Epithelial cell of proximal tubule (primary cell): ENCODE measurements around the gene RSPH1. TPM values are rescaled to one million over a fixed set of nuclear protein-coding genes. Genes with fewer than 3 reads are reported as not detected.

Source experiments
- DNase-seq: peaks from one replicate; pipeline ENCODE4 v3.0.0-alpha.2; 2011; ENCODE audit warnings: low read depth
- H3K4me3 ChIP-seq: 2 replicates; pipeline ENCODE4 v1.5.1; 2011; ENCODE audit warnings: low read depth, mild to moderate bottlenecking, low read length
- CTCF ChIP-seq: conservative IDR thresholded peaks from 2 replicates; pipeline ENCODE4 v1.5.1; 2012; ENCODE audit warnings: low read depth, mild to moderate bottlenecking, low read length
- total RNA-seq: library from RNA; depleted of rRNA; stranded (reverse); fragments of >200 nt; gene quantifications from 2 replicates; pipeline ENCODE4 v1.2.3, GENCODE V29; 2015

Gene RSPH1
- total RNA-seq, 1 donor from 2014 or later = 1.8 TPM

- DNase-seq = no peak
- TF ChIP-seq CTCF = no peak
Measured at GRCh38 chr21:42461185-42461520, 34.9 kb downstream of the RSPH1 start.

DNA sequence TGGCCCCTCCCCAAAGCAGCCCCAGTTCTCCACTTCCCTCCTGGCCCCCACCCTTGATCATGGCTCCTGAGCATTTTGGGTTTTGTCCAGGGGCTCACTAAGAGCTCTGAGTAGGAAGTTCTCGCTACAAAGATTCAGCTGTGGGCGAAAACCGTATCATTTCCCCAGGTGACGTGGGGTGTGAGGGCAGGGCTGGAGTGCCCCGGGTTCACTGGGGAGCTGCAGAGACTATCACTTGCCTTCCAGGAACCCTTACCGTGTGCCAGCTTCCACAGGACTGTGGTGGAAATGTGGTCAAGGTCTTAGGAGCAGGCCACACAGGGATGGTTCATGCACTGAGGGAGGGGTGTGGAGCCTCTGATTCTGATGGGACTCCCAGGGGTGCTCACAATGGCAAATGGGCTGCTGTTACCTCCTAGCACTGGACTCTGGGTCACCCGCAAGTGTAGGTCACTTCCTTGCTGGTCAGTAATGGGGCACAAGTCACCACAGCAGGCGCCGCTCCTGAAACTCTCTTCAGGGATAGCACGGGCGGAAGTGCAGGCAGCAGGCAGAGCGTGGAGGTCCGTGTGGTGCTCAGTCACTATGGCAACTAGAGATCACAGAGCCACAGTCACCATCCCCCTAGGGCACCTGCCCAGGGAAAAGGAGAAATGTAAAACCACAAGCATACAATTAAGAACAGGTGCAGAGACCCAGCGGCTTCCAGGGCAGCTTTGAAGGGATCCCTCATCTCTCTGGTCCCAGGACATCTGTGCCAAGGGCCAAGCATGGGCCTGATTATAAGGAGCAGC lies 35.4 kb downstream of the RSPH1 start:
- no peak for TF ChIP-seq CTCF
- H3K4me3 ChIP-seq = no peak overlapping the region
- DNase-seq = no peak

More at GRCh38 chr21:42461185-42461520, 34.9 kb downstream of the RSPH1 start:
- H3K4me3 ChIP-seq = no peak overlapping the region

GRCh38 chr21:42459546-42460215 lies 36.3 kb downstream of the RSPH1 start:
- TF ChIP-seq CTCF = no peak
- DNase-seq = no peak

GRCh38 chr21:42459082-42459460 lies 37.0 kb downstream of the RSPH1 start:
- no peak for DNase-seq
- H3K4me3 ChIP-seq = no peak overlapping the region
- TF ChIP-seq CTCF = no peak

More at GRCh38 chr21:42459546-42460215, 36.3 kb downstream of the RSPH1 start:
- no peak overlapping the region for H3K4me3 ChIP-seq

GRCh38 chr21:42456457-42456856 lies 39.6 kb downstream of the RSPH1 start:
- TF ChIP-seq CTCF = no peak
- DNase-seq = no peak
- H3K4me3 ChIP-seq = no peak overlapping the region

DNA sequence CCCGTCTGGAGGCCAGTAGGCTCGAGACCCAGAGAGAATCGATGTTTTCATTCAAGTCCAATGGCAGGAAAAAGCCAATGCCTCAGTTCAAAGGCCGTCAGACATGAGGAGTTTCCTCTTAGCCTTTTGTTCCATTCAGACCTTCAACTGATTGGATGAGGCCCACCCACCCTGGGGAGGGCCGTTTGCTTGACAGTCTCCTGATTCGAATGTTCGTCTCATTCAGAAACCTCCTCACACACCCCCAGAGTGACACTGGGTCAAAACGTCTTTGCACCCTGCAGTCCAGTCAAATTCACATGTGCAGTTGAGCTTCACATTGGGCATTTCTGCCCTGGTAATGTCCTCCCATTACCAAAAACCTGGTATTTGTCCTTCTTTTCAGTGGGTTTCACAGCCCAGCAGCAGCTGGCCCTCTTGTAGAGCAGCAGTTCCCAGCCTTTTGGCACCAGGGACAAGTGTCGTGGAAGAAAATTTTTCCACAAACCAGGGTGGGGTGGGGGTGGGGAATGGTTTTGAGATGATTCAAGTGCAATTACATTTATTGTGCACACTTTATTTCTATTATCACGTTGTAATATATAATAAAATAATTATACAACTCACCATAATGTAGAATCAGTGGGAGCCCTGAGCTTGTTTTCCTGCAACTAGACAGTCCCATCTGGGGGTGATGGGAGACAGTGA lies 40.1 kb downstream of the RSPH1 start:
- DNase-seq = no peak
- TF ChIP-seq CTCF = no peak
- no peak overlapping the region for H3K4me3 ChIP-seq
